Ecto neural progenitor cell (in vitro differentiated cells): ENCODE results near the gene SLC26A6.

ENCODE experiments used
- DNase-seq: peaks from one replicate; pipeline ENCODE4 v3.0.0-alpha.2; 2018; ENCODE audit warnings: low spot score

Gene SLC26A6

GRCh38 chr3:48635222-48636021, at the start of gene SLC26A6:
Gene SLC26A6, minus strand, starts transcription at chr3:48635461. Its CDS starts 68 bp downstream, at chr3:48635393.
- DNase-seq = peak; percentile 99

DNA sequence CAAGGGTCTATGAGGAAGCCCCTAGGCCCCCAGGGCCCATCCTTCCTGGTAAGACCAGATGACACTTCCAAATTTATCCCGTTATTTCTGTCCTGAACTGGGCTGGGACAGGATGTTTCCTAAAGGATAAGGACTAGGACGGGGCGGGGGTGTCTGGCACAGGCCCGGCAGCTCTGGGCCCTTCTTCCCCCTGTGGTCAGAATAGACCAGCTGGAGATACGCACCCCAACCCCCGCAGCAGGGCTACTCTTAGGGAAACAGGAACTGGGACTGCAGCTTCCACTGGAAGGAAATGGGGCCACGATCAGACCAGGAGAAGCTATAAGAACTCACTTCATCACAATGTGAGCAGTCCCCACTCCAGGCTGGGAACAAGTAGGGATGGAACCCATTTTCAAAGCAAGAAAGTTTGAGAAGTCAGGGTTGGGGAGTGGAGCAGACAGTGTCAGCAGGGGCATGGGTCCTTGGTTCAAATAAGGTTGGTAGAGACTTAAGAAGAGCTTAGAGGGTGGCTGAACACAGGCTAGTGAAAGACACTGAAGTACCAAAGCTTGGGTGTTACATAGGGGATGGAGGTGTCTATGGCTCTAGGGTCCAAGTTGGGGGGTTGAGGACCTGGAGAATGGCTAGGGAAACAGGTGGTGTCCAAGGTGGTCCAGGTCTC, 49.4 kb upstream of the SLC26A6 start:
- DNase-seq = no peak

DNA sequence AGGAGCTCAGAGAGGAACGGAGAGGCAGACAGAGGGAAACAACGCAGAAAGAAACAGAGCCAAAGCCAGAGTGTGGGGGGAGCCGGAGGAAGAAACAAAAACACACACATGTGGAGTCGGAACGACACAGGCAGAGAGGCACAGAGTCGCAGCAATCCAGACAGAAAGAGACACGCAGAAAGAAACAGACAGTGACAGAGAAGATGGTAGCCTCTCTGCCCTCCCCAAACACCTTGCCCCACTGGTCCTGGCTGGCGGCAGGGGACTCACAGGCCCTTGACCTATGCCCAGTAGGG, 48.7 kb upstream of the SLC26A6 start:
- DNase-seq = no peak

DNA sequence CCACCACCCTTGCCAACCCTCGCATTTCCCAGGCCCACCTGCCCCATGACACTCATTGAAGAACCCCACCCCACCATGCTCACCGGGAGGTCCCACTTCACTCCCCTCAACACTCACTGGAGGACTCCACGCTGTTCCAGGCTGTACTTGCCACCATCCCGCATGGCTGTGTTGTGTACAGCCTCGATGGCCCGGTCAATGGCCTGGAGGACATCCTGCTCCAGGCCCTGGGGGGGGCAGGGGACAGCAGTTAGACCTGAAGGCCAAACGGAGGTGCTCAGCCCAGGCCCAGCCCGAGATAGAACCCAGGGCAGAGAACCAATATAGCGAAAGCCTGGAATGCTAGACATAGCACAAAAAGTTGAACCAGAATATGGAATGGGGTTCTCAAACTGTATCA, 47.5 kb upstream of the SLC26A6 start:
- no peak for DNase-seq

DNA sequence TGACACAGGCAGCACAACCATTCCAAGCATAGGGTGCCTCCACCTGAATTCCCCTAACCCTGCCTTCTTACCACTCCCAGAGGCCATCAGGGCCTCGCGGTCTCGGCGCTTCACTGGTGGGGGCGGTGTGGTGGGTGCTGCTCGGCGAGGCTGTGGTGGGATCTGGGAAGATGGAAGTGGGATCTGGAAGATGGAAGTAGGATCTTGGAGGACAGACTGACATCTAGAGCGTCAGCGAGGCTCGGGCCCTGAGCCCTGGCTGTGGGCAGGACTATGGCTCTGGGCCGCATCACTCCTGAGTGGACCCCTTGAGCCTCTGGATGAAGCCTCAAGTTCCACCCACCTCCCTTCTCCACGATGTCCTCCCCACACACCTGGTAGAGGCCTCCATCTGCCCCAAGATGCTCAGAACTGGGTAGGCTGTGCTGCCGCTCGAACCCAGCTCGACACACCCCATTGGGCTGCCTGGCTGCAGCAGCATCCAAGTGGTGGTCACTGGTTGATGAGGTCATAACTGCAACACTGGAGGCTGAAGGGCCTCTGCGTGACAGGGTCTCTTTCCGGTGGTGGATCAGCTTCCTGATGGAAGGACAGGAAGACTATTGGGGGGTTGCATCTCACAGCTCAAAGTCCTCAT, 46.8 kb upstream of the SLC26A6 start:
- DNase-seq = no peak

DNA sequence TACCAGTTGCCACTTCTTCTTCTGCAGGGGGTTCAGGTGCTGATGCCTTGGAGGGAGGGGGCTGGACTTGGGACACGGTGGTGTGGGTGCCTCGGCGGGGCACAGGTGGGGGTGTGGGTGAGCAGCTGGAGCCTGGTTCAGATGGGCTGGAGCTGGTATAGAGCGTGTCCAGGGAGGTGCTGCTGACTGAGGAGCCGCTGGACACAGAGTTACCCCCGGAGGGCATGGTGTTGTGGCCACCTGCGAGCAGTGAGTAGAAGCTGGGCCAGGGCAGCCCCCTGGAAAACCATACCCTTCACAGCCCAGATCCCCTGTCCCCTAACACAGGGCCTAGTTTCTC, 46.2 kb upstream of the SLC26A6 start:
- DNase-seq = no peak

DNA sequence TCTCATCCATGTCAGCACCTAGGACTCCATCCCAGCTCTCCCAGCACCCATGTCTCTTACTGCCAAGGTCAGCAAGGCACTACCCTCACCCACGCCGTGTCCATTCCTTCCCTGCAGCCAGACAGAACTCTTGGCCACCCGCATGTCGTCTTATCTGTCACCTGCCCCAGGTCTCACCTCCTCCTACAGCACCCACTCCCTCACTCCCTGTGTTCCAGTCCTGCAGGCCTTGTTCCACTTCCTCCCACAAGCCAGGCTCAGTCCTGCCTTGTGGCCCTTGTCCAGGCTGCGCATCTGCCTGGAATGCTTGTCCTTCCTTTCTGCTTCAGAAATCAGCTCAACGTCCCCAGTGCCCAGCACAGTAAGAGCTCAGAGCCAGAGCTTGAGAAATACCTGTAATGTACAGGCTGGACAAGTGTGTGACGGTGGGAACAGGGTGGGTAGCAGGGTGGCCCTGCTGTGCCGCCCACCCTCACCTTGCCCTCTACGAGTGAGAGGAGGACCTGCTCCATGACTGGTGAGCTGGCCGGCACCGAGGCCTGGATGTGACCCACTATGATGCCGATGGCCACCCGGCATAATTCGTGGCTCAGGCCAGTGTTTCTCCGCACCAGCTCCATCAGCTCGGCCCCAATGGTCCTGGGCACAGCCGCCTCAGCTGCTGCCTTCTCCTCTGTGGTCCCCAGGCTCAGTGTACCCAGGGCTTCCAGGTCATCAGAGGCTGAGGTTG, 45.7 kb upstream of the SLC26A6 start:
- DNase-seq = no peak

DNA sequence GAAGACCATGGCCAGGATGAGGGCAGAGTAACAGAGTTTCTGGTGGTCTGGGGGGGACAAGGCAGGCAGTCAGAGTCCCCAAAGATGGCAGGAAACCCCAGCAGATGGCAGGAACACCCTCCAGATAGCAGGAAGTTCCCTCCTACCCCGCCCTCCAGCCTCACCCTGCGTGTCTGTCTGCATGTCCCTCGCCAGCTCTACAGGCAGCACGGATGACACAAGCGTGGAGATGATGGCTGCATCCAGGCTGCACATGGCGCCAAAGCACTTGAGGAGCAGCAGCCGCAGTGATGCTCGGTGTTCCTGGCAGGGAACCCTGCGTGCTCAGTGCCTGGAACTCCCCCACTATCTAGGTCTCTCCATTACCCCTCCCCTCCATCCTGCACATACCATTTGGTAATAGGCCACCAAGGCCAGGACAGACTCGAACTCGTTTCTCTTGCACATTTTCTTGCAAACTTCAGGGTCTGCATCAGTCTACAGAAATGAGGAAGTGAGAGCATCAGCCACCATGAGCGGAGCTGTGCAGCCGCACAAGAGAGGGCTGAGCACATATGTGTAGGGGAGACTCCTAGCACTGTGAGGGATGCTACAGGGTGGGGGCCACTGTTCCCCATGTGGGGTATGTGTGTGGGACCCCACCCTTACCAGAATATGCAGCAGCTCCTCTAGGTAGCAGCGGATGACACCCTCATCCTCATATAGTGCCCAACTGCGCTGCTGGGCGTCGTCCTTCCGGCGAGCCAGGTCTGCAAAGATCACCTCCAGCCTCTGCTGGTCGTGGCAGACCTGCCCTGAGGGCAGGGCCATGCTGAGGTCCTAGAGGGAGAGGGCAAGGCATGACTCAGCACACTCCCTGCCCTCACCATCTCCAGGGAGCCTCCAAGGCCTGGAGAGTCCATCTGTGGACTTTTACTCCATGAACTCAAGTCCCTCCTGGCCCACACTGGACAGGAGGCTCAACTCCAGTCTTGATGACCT, 44.4 kb upstream of the SLC26A6 start:
- DNase-seq = no peak

GRCh38 chr3:48678566-48679380, 43.5 kb upstream of the SLC26A6 start:
- DNase-seq = no peak

DNA sequence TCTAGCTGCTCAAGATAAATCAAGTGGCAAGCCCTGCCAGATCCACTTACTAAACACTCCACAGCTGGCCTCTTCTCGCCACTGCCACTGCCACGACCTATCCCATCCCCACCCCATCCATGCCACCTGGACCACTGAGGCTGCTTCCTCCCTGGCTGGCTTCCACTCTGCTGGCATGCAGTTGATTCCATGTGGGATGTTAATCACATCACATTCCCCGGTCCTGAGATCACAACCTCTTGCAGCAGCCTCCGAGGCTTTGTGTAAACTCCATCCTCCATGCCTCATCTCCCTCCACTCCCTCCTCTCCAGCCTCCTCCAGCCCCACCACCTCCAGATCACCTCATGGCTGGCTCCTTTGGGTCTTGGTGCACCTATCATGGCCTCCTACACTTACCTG, 42.8 kb upstream of the SLC26A6 start:
- DNase-seq = no peak

DNA sequence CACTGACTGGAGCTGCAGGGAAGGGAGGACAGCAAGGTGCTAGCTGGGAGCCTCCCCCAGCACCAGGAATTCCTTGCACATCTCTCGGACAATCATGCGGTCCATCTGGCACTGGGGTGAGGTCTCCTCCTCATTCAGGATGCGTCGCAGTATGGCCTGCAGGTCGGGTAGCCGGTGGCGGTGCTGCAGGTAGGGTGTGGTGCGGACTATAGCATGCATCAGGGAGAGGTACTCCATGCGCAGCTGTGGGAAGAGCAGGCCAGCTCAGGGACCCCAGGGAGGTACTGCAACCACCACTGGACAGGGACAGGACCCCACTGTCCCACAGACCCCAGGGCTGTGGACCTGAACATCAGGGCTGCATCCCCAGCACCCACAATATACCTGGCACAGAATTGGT, 39.2 kb upstream of the SLC26A6 start:
- DNase-seq = no peak

DNA sequence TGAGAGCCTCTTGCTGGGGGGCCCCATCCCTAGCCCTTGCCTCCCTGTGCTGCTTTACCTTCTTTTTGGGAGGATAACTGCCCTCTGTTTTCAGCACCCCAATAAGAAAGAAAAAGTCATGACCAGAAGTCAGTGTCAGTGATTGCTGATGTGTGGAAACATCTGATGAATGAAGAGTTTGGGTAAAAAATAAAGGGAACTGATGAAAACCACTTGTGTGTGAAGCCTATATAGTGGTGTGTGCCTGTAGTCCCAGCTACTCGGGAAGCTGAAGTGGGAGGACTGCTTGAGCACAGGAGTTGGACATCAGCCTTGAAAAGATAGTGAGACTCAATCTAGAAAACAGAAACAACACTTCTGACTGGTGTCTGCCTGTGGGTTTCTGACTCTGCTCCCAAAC, 37.3 kb upstream of the SLC26A6 start:
- no peak for DNase-seq

DNA sequence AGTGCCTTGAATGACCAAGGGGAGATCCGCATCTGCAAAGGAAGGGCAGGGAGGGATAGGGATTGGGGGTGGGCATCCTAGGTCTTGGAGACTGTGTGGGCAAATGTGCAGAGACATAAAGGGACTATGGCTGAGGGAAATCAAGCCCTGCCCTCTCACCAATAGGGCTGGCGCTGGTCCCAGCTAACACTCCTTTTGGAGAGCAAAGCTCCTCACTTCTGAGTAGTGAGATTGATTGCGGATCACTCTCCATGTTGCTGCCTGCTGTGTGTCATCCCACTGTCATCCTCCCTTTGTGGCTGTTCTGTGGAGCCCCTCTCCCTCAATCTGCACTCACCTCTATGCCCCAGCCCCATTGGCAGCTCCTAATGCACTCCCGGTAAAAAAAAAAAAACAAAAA, 29.7 kb upstream of the SLC26A6 start:
- no peak for DNase-seq

DNA sequence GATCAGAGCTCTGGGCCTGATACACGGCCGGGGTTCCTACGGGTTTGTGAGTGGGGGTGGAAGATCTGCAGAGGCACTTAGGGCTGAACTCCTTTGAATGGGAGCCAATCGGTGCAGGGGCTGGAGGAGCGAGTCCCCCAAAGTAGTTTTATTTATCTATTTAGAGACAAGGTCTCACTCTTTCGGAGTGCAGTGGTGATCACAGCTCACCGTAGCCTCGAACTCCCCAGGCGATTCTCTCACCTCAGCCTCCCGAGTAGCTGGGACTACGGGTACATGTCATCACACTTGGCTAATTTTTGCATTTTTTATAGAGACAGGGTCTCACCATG, 29.0 kb upstream of the SLC26A6 start:
- DNase-seq = no peak

DNA sequence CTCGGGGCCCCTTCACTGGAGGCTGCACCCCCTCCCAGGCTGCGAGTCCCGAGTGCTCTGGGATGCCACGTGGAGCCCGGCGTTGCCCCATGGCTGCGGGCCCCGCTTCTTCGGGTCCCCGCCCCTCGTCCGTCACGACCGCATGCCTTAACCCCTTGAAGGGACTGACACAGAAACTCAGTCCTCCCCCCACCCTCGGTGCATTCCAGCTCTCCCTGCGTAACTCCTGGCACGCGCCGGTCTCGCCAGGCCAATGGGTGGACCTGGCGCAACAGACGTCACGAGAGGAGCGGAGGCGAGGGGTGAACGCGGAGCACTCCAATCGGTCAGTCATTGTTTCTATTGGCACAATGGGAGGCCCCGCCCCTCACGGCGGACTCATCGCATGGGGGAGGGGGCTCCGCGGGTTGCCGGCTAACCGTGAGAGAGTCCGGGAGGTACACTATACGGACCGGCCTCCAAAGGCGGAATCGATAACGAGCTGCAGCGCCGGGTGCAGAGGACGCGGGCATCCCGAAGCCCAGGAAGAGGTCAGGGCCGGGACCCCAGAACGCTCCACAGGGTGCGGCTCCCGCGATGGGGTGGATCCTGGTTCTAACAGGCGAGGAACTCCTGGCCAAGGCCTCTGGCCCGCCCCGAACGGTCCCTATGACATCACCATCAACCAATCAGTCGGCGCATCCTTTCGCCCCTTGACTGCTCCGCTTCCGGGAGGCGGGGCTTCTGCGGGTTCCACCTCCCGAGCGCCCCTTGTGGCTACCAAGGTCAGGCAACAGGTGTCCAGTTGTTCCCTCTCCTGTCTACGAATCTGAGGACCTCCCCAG, 28.4 kb upstream of the SLC26A6 start:
- DNase-seq = peak; percentile 99

DNA sequence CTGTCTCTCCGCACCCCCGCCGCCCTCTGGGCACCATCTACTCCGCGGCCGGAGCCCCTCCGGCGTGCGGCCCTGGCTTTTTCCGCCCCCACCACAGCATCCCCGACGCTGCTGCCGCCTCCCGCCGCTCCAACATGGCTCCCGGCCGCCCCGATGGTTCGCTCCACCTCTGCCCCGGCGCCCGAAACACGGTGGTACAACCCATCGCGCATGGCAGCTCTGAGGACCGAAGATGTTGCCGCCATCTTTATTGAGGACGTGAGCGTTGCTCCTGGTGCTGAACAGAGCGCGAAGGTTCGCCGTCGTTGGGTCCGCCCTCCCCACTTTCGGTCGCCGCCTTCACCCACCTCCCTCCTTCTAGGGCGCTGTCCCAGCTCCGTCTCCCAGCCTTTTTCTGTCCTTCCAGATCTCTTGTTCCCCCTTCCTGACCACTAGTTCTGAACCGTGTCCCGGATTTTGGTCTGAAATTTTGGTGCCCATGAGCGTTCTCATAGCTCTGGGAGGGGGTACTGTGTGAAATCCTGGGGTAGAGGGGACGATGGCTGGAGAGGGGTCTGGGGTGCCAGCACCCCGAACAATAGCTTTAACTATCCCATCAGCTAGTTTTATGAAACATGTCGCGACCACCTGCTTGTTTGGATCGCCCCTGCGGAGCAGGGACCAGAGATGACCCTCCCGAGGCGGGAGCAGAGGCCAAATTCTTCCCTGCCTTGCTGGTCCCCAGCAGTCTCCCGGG, 27.7 kb upstream of the SLC26A6 start, which contains the start of gene CELSR3:
Gene CELSR3 (minus strand): TSS at position 134 of the 736 bp plus-strand sequence. CDS start 252 bp downstream, outside the sequence.
- DNase-seq = peak; percentile 89

GRCh38 chr3:48662145-48662752, 27.0 kb upstream of the SLC26A6 start:
- DNase-seq = no peak

DNA sequence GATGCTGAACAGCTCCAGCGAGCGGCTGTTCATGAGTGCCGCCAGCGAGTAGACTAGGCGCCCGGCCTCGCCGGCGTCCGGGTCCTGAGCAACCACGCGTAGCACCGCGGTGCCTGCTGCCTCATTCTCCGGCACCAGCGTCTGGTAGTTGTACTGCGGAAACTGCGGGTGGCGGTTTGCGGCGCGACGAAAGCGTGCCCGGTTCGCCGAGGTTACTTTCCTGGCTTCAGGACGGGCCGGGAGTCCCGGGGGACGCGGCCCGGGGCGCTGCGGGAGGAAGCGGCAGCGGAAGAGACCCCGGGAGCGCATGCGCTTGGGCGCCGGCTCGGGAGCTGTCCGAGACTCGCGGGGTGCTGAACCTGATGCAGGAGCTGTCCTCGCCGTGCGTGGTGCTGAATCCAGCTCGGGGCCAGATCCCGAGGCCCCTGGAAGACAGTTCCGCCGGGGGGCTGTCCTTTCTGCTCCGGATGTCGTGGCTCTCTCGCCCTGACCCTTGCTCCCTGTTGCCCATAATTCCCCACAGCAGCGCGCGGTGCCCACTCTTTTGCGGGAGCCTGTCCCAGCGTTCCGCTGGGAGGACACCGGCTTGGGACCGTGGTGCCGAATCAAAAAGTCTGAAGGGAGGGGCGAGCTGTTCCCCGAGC, 26.4 kb upstream of the SLC26A6 start:
- DNase-seq = peak; percentile 94
